ENCODE results near the gene SPATS2. TPM values are rescaled to one million over a fixed set of nuclear protein-coding genes. Genes with fewer than 3 reads are reported as not detected.
"Not testable (repeated sequence)": the region's sequence is repeated elsewhere in the genome, so short reads cannot be mapped to it uniquely, and the experiment has no call there.

Gene SPATS2
- polyA plus RNA-seq, 1 of the 3 experiments (the other 2 are of a cell fraction): 72.9 TPM

DNA sequence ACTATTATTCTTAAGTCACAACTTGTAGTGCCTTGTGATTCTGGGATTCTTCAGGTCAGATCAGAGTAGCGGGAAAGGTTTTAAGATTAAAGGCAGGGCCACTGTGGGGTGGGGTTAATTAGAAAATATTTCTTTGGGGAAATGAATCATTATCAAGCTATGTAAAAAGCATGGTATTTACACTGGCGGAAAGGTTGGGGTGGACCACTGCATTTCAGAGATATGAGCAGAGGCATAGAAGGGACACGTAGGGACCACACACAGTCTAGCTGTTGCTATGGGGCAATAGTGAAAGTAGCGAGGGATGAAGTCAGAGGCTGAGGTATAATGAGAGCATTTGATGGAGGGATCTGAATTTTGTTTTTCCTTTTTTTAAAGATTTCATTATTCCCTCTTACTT, 139.9 kb downstream of the SPATS2 start (continued):
- TF ChIP-seq CTCF (IDR thresholded peaks at IDR 0.05) (no peak), REST (IDR thresholded peaks at IDR 0.05; ENCODE audit: low read depth, low read length) (no peak), FOXM1 (IDR thresholded peaks at IDR 0.05; ENCODE audit: low read depth) (peak; percentile 75; the same call in 1 of the 2 replicates), PBX3 (IDR thresholded peaks at IDR 0.05) (peak; percentile 75), CHD2 (IDR thresholded peaks at IDR 0.05; ENCODE audit: low read length, partially characterized antibody) (no peak), FOSL2 (IDR thresholded peaks at IDR 0.05; ENCODE audit: borderline replicate concordance, low read depth) (peak; percentile 86), SMC3 (IDR thresholded peaks at IDR 0.05; ENCODE audit: low read depth, low read length) (no peak), MXI1 (IDR thresholded peaks at IDR 0.05; ENCODE audit: low read depth, low read length) (no peak)

- H3K27me3 ChIP-seq (ENCODE audit: insufficient read depth); DNase-seq; H3K9me3 ChIP-seq; H3K4me3 ChIP-seq (ENCODE audit: low read depth in 2 of 2, low read length in 1 of 2); H3K4me2 ChIP-seq; H3K9ac ChIP-seq; H2AFZ ChIP-seq (ENCODE audit: low read depth); H3K27ac ChIP-seq (ENCODE audit: low read depth in 2 of 2, low read length in 1 of 2); H4K20me1 ChIP-seq (ENCODE audit: insufficient read depth); H3K9me2 ChIP-seq; POLR2A ChIA-PET: not testable (repeated sequence)
- H3K79me2 ChIP-seq (ENCODE audit: insufficient read depth): peaks cover 43% of the 10 kb centered on the region
- H3F3A ChIP-seq (replicated peaks; ENCODE audit: insufficient read depth): peaks cover 62% of the 10 kb centered on the region
- peaks cover 3 to 50% of the 10 kb centered on the region in 2 experiments for H3K4me1 ChIP-seq (ENCODE audit: control insufficient read depth in 1 of 2, insufficient read depth in 2 of 2, low read depth in 1 of 2, low read length in 1 of 2)
- WGBS (ENCODE audit: low lambda C conversion rate): over 99% methylated on average over 8 of the region's 8 CpGs
- CTCF ChIA-PET: interaction anchor here (0.9 to 26.5 kb wide), 3 partner anchors 8 to 162 kb away, joined by 3 to 617 read pairs (median 74); partner anchors contain the start of genes DNAJC22 and SPATS2
- H3K36me3 ChIP-seq (replicated peaks in 1 of 2; ENCODE audit: control insufficient read depth in 1 of 2, insufficient read depth in 2 of 2, low read length in 1 of 2): peaks cover 7 to 50% of the 10 kb centered on the region in 2 experiments
These were observed 142.4 kb downstream of the SPATS2 start for GRCh38 chr12:49509681-49510080.
